Colonic mucosa (tissue), 4 donors: Measurements from ENCODE around the gene OTOGL. TPM values are rescaled to one million over a fixed set of nuclear protein-coding genes. Genes with fewer than 3 reads are reported as not detected.

ENCODE experiments used
- DNase-seq: peaks from one replicate; pipeline ENCODE4 v3.0.0-alpha.2; 2020
- H3K27ac ChIP-seq: fragments of 200-600 bp; one replicate; pipeline ENCODE4 v1.8.0; 2021
- H3K27me3 ChIP-seq: fragments of 200-600 bp; one replicate; pipeline ENCODE4 v1.8.0; 2021
- H3K36me3 ChIP-seq: fragments of 200-600 bp; one replicate; pipeline ENCODE4 v1.8.0; 2021
- H3K4me1 ChIP-seq: fragments of 200-600 bp; one replicate; pipeline ENCODE4 v1.8.0; 2021; ENCODE audit warnings: mild to moderate bottlenecking
- H3K4me3 ChIP-seq: fragments of 200-600 bp; one replicate; pipeline ENCODE4 v1.8.0; 2021
- H3K9ac ChIP-seq, 2 donors: one replicate each; pipeline ENCODE4 v1.7.0; 2013; ENCODE audit warnings: control low read depth in 2 of 2, low read depth in 2 of 2, low read length in 2 of 2
- H3K9me3 ChIP-seq: fragments of 200-600 bp; one replicate; pipeline ENCODE4 v1.8.0; 2021
- intact Hi-C: fragments of 100-400 bp; cut with DNase I; formaldehyde crosslinking; loops from one replicate; pipeline ENCODE4 v1.14.1; 2022
- total RNA-seq, 2 donors: library from RNA; stranded (reverse); fragmentation: NEBNext Ultra II Directional in 1 of 2; extraction: Animal tissue kit (Norgen Biotek cat#: 25700) in 1 of 2; gene quantifications; one replicate each; pipeline ENCODE4 v1.2.1, GENCODE V29; 2021
- TF ChIP-seq, protein P1 (sequence below): fragments of 200-600 bp; IDR thresholded peaks from one replicate; pipeline ENCODE4 v1.8.0; 2022; ENCODE audit warnings: antibody characterized with exemption, mild to moderate bottlenecking
- donor health status: healthy.
- donor health status: DM: no; HTN: no; CAD: no.
- donor health status: DM: no; HTN: no; CAD: no.

Gene OTOGL
- total RNA-seq, 2 donors from 2014 or later: 0.08 to 0.27 TPM

DNA sequence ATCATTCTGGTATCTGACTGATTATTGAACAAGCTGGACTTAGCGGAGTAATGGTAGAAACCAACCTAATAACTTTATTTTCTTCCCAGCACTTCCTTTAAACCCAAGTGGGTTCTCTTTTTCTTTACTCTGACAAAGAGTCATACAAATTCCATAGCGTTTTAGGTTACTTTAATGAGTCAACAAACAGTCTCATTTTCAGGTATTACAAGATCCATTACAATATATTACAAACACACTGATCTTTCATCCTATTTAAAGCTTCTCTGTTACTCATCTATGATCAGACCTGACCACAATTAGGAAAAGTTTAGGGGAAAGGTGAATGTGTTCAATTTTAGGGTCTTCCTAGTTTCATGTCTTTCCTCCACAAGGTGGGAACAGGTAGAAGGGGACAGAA lies 305.3 kb downstream of the OTOGL start:
- Histone ChIP-seq H3K27me3 (no peaks in the 10 kb centered on the region), H3K27ac (no peak overlapping the region), H3K4me1 (no peaks in the 10 kb centered on the region), H3K4me3 (no peak overlapping the region), H3K9ac (no peak overlapping the region), H3K36me3 (no peaks in the 10 kb centered on the region), H3K9me3 (no peaks in the 10 kb centered on the region)
- DNase-seq: no peak
- TF ChIP-seq, protein P1, sequence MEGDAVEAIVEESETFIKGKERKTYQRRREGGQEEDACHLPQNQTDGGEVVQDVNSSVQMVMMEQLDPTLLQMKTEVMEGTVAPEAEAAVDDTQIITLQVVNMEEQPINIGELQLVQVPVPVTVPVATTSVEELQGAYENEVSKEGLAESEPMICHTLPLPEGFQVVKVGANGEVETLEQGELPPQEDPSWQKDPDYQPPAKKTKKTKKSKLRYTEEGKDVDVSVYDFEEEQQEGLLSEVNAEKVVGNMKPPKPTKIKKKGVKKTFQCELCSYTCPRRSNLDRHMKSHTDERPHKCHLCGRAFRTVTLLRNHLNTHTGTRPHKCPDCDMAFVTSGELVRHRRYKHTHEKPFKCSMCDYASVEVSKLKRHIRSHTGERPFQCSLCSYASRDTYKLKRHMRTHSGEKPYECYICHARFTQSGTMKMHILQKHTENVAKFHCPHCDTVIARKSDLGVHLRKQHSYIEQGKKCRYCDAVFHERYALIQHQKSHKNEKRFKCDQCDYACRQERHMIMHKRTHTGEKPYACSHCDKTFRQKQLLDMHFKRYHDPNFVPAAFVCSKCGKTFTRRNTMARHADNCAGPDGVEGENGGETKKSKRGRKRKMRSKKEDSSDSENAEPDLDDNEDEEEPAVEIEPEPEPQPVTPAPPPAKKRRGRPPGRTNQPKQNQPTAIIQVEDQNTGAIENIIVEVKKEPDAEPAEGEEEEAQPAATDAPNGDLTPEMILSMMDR: no peak
- intact Hi-C loops: no loop called here

- no peak overlapping the region for H3K27ac ChIP-seq
- DNase-seq: no peak
- TF ChIP-seq, protein P1: no peak
- H3K4me3 ChIP-seq: no peak overlapping the region
- no peaks in the 10 kb centered on the region for H3K27me3 ChIP-seq
- H3K9ac ChIP-seq: no peak overlapping the region
- no peaks in the 10 kb centered on the region for H3K36me3 ChIP-seq
- intact Hi-C loops: no loop called here
- H3K4me1 ChIP-seq: no peaks in the 10 kb centered on the region
- H3K9me3 ChIP-seq: no peaks in the 10 kb centered on the region
Observed at GRCh38 chr12:80406253-80406652, 306.9 kb downstream of the OTOGL start.

- no peak overlapping the region for H3K27ac ChIP-seq
- no peaks in the 10 kb centered on the region for H3K27me3 ChIP-seq
- no peaks in the 10 kb centered on the region for H3K9me3 ChIP-seq
- TF ChIP-seq, protein P1: no peak
- no peaks in the 10 kb centered on the region for H3K4me1 ChIP-seq
- H3K9ac ChIP-seq: no peak overlapping the region
- no peak overlapping the region for H3K4me3 ChIP-seq
- DNase-seq: no peak
- intact Hi-C loops: no loop called here
- H3K36me3 ChIP-seq: no peaks in the 10 kb centered on the region
Observed at GRCh38 chr12:80411787-80412186, 312.4 kb downstream of the OTOGL start.

DNA sequence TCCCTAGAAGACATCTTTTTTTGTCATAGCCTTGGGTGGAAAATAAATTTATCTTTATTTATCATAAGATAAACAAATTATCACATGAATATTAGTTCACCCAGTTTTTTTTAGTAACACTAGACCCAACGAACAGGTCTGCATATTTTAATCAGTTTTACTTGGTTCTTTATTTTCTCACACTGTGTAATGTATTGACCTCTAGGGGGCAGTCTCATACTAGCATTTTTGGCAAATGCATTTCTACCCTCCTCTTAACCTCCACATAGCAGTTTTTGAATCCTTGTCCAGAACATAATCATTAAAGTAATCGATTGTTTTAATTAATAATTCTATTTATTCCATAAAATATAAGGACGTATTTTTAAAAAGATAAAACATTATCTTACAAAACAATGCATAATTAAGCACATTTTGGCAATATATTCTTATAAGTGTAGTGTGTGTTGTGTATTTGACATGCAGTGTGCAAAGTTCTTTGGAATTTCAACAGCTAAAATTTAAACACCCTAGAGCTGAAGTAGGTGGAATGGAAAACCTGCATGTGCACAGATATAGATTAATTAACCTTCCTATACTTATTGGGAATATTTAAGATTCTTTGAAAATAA lies 313.1 kb downstream of the OTOGL start:
- H3K27ac ChIP-seq: no peak overlapping the region
- no peaks in the 10 kb centered on the region for H3K9me3 ChIP-seq
- no peaks in the 10 kb centered on the region for H3K27me3 ChIP-seq
- no peak overlapping the region for H3K9ac ChIP-seq
- no peak for DNase-seq
- no peaks in the 10 kb centered on the region for H3K4me1 ChIP-seq
- intact Hi-C loops: no loop called here
- H3K36me3 ChIP-seq: no peaks in the 10 kb centered on the region
- TF ChIP-seq, protein P1: peak; percentile 62
- H3K4me3 ChIP-seq: no peak overlapping the region

DNA sequence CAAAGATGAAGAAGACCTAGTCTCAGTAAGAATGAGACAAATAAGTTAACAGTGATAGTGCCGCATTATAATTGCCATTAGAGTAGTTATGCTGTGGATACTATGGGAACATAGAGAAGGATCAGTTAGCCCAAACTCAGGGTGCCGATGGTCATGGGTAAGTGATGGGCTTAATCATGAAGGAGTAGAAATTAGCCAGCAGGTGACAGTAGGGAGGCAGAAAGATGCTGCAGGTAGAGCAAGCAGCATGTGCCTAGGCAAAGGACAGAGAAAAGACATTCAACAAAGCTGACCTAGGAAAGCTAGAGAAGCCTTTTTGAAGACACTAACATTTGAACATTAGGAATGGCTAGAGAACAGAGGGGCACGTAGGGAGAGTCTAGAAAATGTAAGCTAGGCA lies 314.1 kb downstream of the OTOGL start:
- intact Hi-C loops: no loop called here
- DNase-seq: no peak
- Histone ChIP-seq H3K4me3 (no peak overlapping the region), H3K9me3 (no peaks in the 10 kb centered on the region), H3K9ac (no peak overlapping the region), H3K4me1 (no peaks in the 10 kb centered on the region), H3K27ac (no peak overlapping the region), H3K36me3 (no peaks in the 10 kb centered on the region), H3K27me3 (no peaks in the 10 kb centered on the region)
- TF ChIP-seq, protein P1: no peak
